DOHH2 (cell line): ENCODE measurements around the gene COX19.

Source experiments
- CTCF ChIP-seq: fragments of 200-600 bp; sonication (generic); IDR thresholded peaks from one replicate; pipeline ENCODE4 v1.5.1; 2014; ENCODE audit warnings: antibody characterized with exemption, mild to moderate bottlenecking, low read depth, low read length; ENCODE audit not compliant: poor library complexity, severe bottlenecking
- EZH2phosphoT487 ChIP-seq: fragments of 200-600 bp; sonication (generic); IDR thresholded peaks from 2 replicates; pipeline ENCODE4 v1.6.1; 2017; ENCODE audit warnings: borderline replicate concordance, mild to moderate bottlenecking, antibody characterized with exemption, low read length, moderate library complexity, mixed read lengths

GRCh38 chr7:976901-977325, 1.6 kb upstream of the COX19 start:
- TF ChIP-seq CTCF (no peak), EZH2phosphoT487 (no peak)
